GM12878 (cell line): ENCODE data around the gene SLC16A10. TPM values are rescaled to one million over a fixed set of nuclear protein-coding genes. Genes with fewer than 3 reads are reported as not detected.

ENCODE experiments used
- ATAC-seq: fragments of 200-7000 bp; cut with Tn5 transposase; 3 replicates; pipeline ENCODE4 v1.9.1; 2020; ENCODE audit warnings: mild to moderate bottlenecking, moderate library complexity
- BruUV-seq: library from RNA; stranded (reverse); fragments of 400-500 nt; replicated peaks from 2 replicates; lab custom pipeline; 2021; lab: Mats Ljungman, UMichigan
- CTCF ChIA-PET: fragments of 300-600 bp; sonication (Branson Sonifier 250); formaldehyde crosslinking; extraction: SDS; loops from one replicate; lab custom pipeline; 2021; ENCODE audit warnings: inconsistent platforms; lab: Yijun Ruan, JAX
- POLR2A ChIA-PET: fragments of 350-600 bp; formaldehyde crosslinking; extraction: SDS; loops from one replicate; lab custom pipeline; 2021; ENCODE audit warnings: inconsistent platforms; lab: Charles Lee
- RAD21 ChIA-PET: fragments of 300-600 bp; sonication (Branson Sonifier 250); formaldehyde crosslinking; loops from one replicate; lab custom pipeline; 2023; ENCODE audit warnings: antibody characterized with exemption; ENCODE audit not compliant: unreplicated experiment; lab: Charles Lee
- SMC1A ChIA-PET: fragments of 300-600 bp; sonication (Branson Sonifier 250); formaldehyde crosslinking; loops from one replicate; lab custom pipeline; 2023; ENCODE audit not compliant: unreplicated experiment, uncharacterized antibody; lab: Charles Lee
- DNase-seq: peaks from one replicate; pipeline ENCODE4 v3.0.0-alpha.2; 2011; ENCODE audit warnings: low read depth, low spot score
- FAIRE-seq: peaks from 3 replicates; lab custom pipeline; 2011; peaks lifted over from hg19 to GRCh38; lab: Jason Lieb, UNC
- H2AFZ ChIP-seq: 2 replicates; pipeline ENCODE4 v1.6.0; 2011; ENCODE audit warnings: low read depth, low read length, control low read depth; ENCODE audit not compliant: control insufficient read depth
- H3K27ac ChIP-seq: 2 replicates; pipeline ENCODE4 v1.5.1; 2011; ENCODE audit warnings: control low read depth; ENCODE audit not compliant: control insufficient read depth, insufficient read depth
- H3K27me3 ChIP-seq, 2 experiments: replicated peaks in 1 of 2; 2 replicates each; pipeline versions ENCODE4 v1.6.0 to v1.6.1; 2011; ENCODE audit warnings: low read length in 1 of 2; ENCODE audit not compliant: control insufficient read depth in 2 of 2, insufficient read depth in 2 of 2
- H3K36me3 ChIP-seq, 2 experiments: 2 replicates each; pipeline ENCODE4 v1.5.1; 2011; ENCODE audit warnings: low read length in 1 of 2; ENCODE audit not compliant: control insufficient read depth in 2 of 2, insufficient read depth in 2 of 2
- H3K4me1 ChIP-seq: 2 replicates; pipeline ENCODE4 v1.6.1; 2011; ENCODE audit warnings: mild to moderate bottlenecking, low read length, moderate library complexity, mixed read lengths; ENCODE audit not compliant: control insufficient read depth, insufficient read depth
- H3K4me2 ChIP-seq: 2 replicates; pipeline ENCODE4 v1.6.0; 2011; ENCODE audit warnings: control low read depth; ENCODE audit not compliant: control insufficient read depth, insufficient read depth
- H3K4me3 ChIP-seq: fragments of 200-600 bp; sonication (generic); 2 replicates; pipeline ENCODE4 v1.5.1; 2016
- H3K79me2 ChIP-seq: 2 replicates; pipeline ENCODE4 v1.6.0; 2011; ENCODE audit warnings: low read length; ENCODE audit not compliant: control insufficient read depth, insufficient read depth
- H3K9ac ChIP-seq: 2 replicates; pipeline ENCODE4 v1.8.0; 2011; ENCODE audit warnings: low read length, control low read depth, mixed read lengths; ENCODE audit not compliant: control insufficient read depth, insufficient read depth
- H3K9me3 ChIP-seq: replicated peaks from 3 replicates; pipeline ENCODE4 v1.5.1; 2011; ENCODE audit warnings: mild to moderate bottlenecking, low read length; ENCODE audit not compliant: control insufficient read depth, insufficient read depth
- H4K20me1 ChIP-seq: 2 replicates; pipeline ENCODE4 v1.6.0; 2011; ENCODE audit not compliant: control insufficient read depth, insufficient read depth
- EZH2 ChIP-seq: IDR thresholded peaks from 2 replicates; pipeline ENCODE4 v1.6.1; 2012; ENCODE audit warnings: low read depth, mild to moderate bottlenecking, control low read depth, inconsistent platforms, low read length, borderline replicate concordance; ENCODE audit not compliant: control insufficient read depth
- HDAC2 ChIP-seq: fragments of 200-600 bp; sonication (generic); IDR thresholded peaks from 2 replicates; pipeline ENCODE4 v1.6.1; 2017
- JUND ChIP-seq: IDR thresholded peaks from 2 replicates; pipeline ENCODE4 v1.6.1; 2012; ENCODE audit warnings: low read depth, mild to moderate bottlenecking, low read length, improper control_type of control experiment, moderate library complexity
- NBN ChIP-seq: fragments of 450-650 bp; IDR thresholded peaks from 2 replicates; pipeline ENCODE4 v1.6.1; 2016
- NR2C1 ChIP-seq: fragments of 450-650 bp; IDR thresholded peaks from 2 replicates; pipeline ENCODE4 v1.6.1; 2017; ENCODE audit warnings: antibody characterized with exemption, mild to moderate bottlenecking, moderate library complexity
- PKNOX1 ChIP-seq: fragments of 450-650 bp; IDR thresholded peaks from 2 replicates; pipeline ENCODE4 v1.6.1; 2016; ENCODE audit warnings: mild to moderate bottlenecking
- STAT3 ChIP-seq: IDR thresholded peaks from 2 replicates; pipeline ENCODE4 v1.6.1; 2011; ENCODE audit warnings: low read depth, low read length, improper control_type of control experiment
- TAF1 ChIP-seq: IDR thresholded peaks from 2 replicates; pipeline ENCODE4 v1.6.1; 2011; ENCODE audit warnings: mild to moderate bottlenecking, low read depth, low read length, borderline replicate concordance
- ZNF592 ChIP-seq: fragments of 450-650 bp; IDR thresholded peaks from 2 replicates; pipeline ENCODE4 v1.6.1; 2017; ENCODE audit warnings: mild to moderate bottlenecking, moderate library complexity
- ZZZ3 ChIP-seq: IDR thresholded peaks from 2 replicates; pipeline ENCODE4 v1.6.1; 2011; ENCODE audit warnings: low read depth; ENCODE audit not compliant: control insufficient read depth, insufficient read length
- WGBS: methylation state at CpG from one replicate; pipeline ENCODE4 v1.1.6; 2016; ENCODE audit warnings: low lambda C conversion rate; ENCODE audit not compliant: insufficient replicate concordance, insufficient coverage; ENCODE audit errors: missing lambda C conversion rate; 5-methylcytosine and 5-hydroxymethylcytosine counted together
- in situ Hi-C: fragments of 300-500 bp; cut with MboI; formaldehyde crosslinking; loops from 9 replicates; pipeline ENCODE4 v1.14.3; 2018; ENCODE audit warnings: mixed read lengths
- intact Hi-C: fragments of 100-400 bp; cut with micrococcal nuclease; formaldehyde crosslinking; loops from one replicate; pipeline ENCODE4 v1.14.2; 2022; ENCODE audit not compliant: unreplicated experiment
- polyA plus RNA-seq, 11 experiments: library from polyadenylated mRNA; depleted of rRNA in 4 of 11; unstranded in 6 of 11; stranded (reverse) in 5 of 11; fragments of >200 nt; fragmentation: Nextera tagmentation in 4 of 11; fragmentation: Illumina TruSeq in 1 of 11; extraction: Ambion mirVana in 4 of 11; extraction: Trizol in 1 of 11; gene quantifications; 1 replicate in 1 of 11; 2 replicates in 10 of 11; pipeline versions ENCODE4 v1.2.1 to v1.2.3, GENCODE V29; 2011 to 2016; ENCODE audit warnings: inconsistent platforms in 2 of 11, missing spikeins in 2 of 11, low read depth in 1 of 11
- total RNA-seq, 4 experiments: library from RNA; depleted of rRNA in 3 of 4; stranded (reverse); fragments of >200 nt in 3 of 4; fragmentation: Illumina TruSeq in 1 of 4; extraction: Trizol in 1 of 4; gene quantifications; 2 replicates each; pipeline versions ENCODE4 v1.2.1 to v1.2.3, GENCODE V29; 2013 to 2021
- TF ChIP-seq, protein P1 (sequence below): IDR thresholded peaks from 2 replicates; pipeline ENCODE4 v1.6.1; 2012; ENCODE audit warnings: mild to moderate bottlenecking, low read depth, low read length

Gene SLC16A10
- total and polyA plus RNA-seq, 10 of the 15 experiments (the other 5 are each of a cell fraction or from before 2014, with no cell fraction given) = 2.3 to 19.0 (median 8.0) TPM

GRCh38 chr6:111201764-111202163 is 114.5 kb downstream of the SLC16A10 start:
- SMC1A ChIA-PET = interaction anchor here (0.6 kb wide), 1 partner anchor 9 kb away, joined by 3 read pairs; no protein-coding TSS in a partner anchor
- 58% methylated on average over 3 of the region's 3 CpGs for WGBS
- Histone ChIP-seq H3K9me3 (no peaks in the 10 kb centered on the region), H4K20me1 (no peaks in the 10 kb centered on the region), H3K27me3 (no peaks in the 10 kb centered on the region), H3K4me3 (no peak overlapping the region), H3K36me3 (no peaks in the 10 kb centered on the region), H3K79me2 (no peaks in the 10 kb centered on the region), H3K4me1 (no peaks in the 10 kb centered on the region), H3K4me2 (no peak overlapping the region), H3K9ac (no peak overlapping the region)
- in situ Hi-C loops (no loop called here), intact Hi-C loops (no loop called here)
- no TSS peak for BruUV-seq
- POLR2A ChIA-PET = no interaction called here
- DNase-seq = no peak
- CTCF ChIA-PET = interaction anchor here (0.6 to 3.2 kb wide), 3 partner anchors 8 to 550 kb away, joined by 3 to 14 read pairs (median 3); no protein-coding TSS in a partner anchor
- TF ChIP-seq TAF1 = no peak
- no peak for TF ChIP-seq ZZZ3
- TF ChIP-seq, protein P1, sequence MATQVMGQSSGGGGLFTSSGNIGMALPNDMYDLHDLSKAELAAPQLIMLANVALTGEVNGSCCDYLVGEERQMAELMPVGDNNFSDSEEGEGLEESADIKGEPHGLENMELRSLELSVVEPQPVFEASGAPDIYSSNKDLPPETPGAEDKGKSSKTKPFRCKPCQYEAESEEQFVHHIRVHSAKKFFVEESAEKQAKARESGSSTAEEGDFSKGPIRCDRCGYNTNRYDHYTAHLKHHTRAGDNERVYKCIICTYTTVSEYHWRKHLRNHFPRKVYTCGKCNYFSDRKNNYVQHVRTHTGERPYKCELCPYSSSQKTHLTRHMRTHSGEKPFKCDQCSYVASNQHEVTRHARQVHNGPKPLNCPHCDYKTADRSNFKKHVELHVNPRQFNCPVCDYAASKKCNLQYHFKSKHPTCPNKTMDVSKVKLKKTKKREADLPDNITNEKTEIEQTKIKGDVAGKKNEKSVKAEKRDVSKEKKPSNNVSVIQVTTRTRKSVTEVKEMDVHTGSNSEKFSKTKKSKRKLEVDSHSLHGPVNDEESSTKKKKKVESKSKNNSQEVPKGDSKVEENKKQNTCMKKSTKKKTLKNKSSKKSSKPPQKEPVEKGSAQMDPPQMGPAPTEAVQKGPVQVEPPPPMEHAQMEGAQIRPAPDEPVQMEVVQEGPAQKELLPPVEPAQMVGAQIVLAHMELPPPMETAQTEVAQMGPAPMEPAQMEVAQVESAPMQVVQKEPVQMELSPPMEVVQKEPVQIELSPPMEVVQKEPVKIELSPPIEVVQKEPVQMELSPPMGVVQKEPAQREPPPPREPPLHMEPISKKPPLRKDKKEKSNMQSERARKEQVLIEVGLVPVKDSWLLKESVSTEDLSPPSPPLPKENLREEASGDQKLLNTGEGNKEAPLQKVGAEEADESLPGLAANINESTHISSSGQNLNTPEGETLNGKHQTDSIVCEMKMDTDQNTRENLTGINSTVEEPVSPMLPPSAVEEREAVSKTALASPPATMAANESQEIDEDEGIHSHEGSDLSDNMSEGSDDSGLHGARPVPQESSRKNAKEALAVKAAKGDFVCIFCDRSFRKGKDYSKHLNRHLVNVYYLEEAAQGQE = no peak
- no peak for TF ChIP-seq NBN
- TF ChIP-seq JUND = no peak
- no peak for TF ChIP-seq EZH2
- no peak for TF ChIP-seq STAT3
- no peak for TF ChIP-seq NR2C1
- TF ChIP-seq PKNOX1 = no peak
- TF ChIP-seq ZNF592 = no peak
- TF ChIP-seq HDAC2 = no peak
- TF ChIP-seq, all 136 proteins: peak for 0
- FAIRE-seq (no peak), ATAC-seq (peak; percentile 24; the same call in 1 of the 3 replicates)
- Histone ChIP-seq H3K27ac (no peak overlapping the region), H2AFZ (no peak overlapping the region)
- RAD21 ChIA-PET = no interaction called here
